HCT116 (cell line): Measurements from ENCODE around the gene UBA6.

ENCODE experiments used
- CTCF ChIP-seq, 3 experiments: fragments of 200-600 bp in 1 of 3; sonication (generic) in 1 of 3; IDR thresholded peaks in 2 of 3; conservative IDR thresholded peaks in 1 of 3; 2 replicates each; pipeline ENCODE4 v1.5.1; 2012 to 2017; ENCODE audit warnings: low read depth in 2 of 3, low read length in 2 of 3, antibody characterized with exemption in 1 of 3, borderline replicate concordance in 1 of 3, control low read depth in 1 of 3, mild to moderate bottlenecking in 1 of 3, mixed read lengths in 1 of 3, mixed run types in 1 of 3, moderate library complexity in 1 of 3; ENCODE audit not compliant: insufficient read depth in 1 of 3
- EZH2phosphoT487 ChIP-seq: fragments of 200-600 bp; IDR thresholded peaks from 2 replicates; pipeline ENCODE4 v1.6.1; 2018; ENCODE audit warnings: antibody characterized with exemption, borderline replicate concordance
- MAX ChIP-seq: IDR thresholded peaks from 2 replicates; pipeline ENCODE4 v1.6.1; 2012
- POLR2AphosphoS5 ChIP-seq: IDR thresholded peaks from 2 replicates; pipeline ENCODE4 v1.6.1; 2011; ENCODE audit warnings: mild to moderate bottlenecking, low read depth, low read length, moderate library complexity
- TCF7L2 ChIP-seq: IDR thresholded peaks from 2 replicates; pipeline ENCODE4 v1.7.0; 2011; ENCODE audit warnings: borderline replicate concordance, inconsistent platforms; ENCODE audit not compliant: insufficient read depth, insufficient read length; ENCODE audit errors: extremely low read depth
- ZBTB33 ChIP-seq: IDR thresholded peaks from 2 replicates; pipeline ENCODE4 v1.6.1; 2011; ENCODE audit warnings: mild to moderate bottlenecking, low read length, moderate library complexity; ENCODE audit not compliant: insufficient replicate concordance; ENCODE audit errors: extremely low read depth

- no peak for TF ChIP-seq TCF7L2
- TF ChIP-seq CTCF (IDR thresholded peaks at IDR 0.05 in 2 of 3, conservative IDR thresholded peaks at IDR 0.05 in 1 of 3; ENCODE audit: borderline replicate concordance in 1 of 3, insufficient read depth in 1 of 3, low read depth in 2 of 3, low read length in 2 of 3), result no peak
- no peak for TF ChIP-seq ZBTB33
- no peak for TF ChIP-seq MAX
- TF ChIP-seq EZH2phosphoT487, result no peak
- TF ChIP-seq POLR2AphosphoS5, result no peak
These were observed 41.9 kb downstream of the UBA6 start for GRCh38 chr4:67659065-67659464.
